HepG2 (cell line): ENCODE data around the gene MTMR1. TPM values are rescaled to one million over a fixed set of nuclear protein-coding genes. Genes with fewer than 3 reads are reported as not detected.

Experiments
- ADNP ChIP-seq: sonication (generic); formaldehyde crosslinking; IDR thresholded peaks from 2 replicates; pipeline ENCODE4 v1.4.0; 2020; ENCODE audit warnings: missing genetic modification reagents
- ARID5B ChIP-seq: IDR thresholded peaks from 2 replicates; pipeline ENCODE4 v1.4.0; 2020; ENCODE audit warnings: mild to moderate bottlenecking, missing genetic modification reagents
- CCAR2 ChIP-seq: fragments of 200-400 bp; formaldehyde crosslinking; optimal IDR thresholded peaks from 2 replicates; pipeline ENCODE3; 2018; ENCODE audit warnings: low read depth, mild to moderate bottlenecking, low read length, moderate library complexity
- CEBPG ChIP-seq: IDR thresholded peaks from 2 replicates; pipeline ENCODE4 v1.6.1; 2016
- ETS1 ChIP-seq: sonication (generic); formaldehyde crosslinking; IDR thresholded peaks from 2 replicates; pipeline ENCODE4 v1.4.0; 2020; ENCODE audit warnings: missing genetic modification reagents
- HMGXB4 ChIP-seq, 2 experiments: sonication (generic) in 1 of 2; formaldehyde crosslinking in 1 of 2; IDR thresholded peaks; 2 replicates each; pipeline versions ENCODE4 v1.4.0 to v1.6.1; 2018 to 2020; ENCODE audit warnings: missing genetic modification reagents in 2 of 2, borderline replicate concordance in 1 of 2, low read depth in 1 of 2, mild to moderate bottlenecking in 1 of 2, missing biosample characterization in 1 of 2
- NR2F2 ChIP-seq: IDR thresholded peaks from 2 replicates; pipeline ENCODE4 v1.6.1; 2012; ENCODE audit warnings: low read depth, inconsistent platforms, borderline replicate concordance
- SOX5 ChIP-seq: IDR thresholded peaks from 2 replicates; pipeline ENCODE4 v1.6.1; 2016; ENCODE audit warnings: borderline replicate concordance
- ZNF160 ChIP-seq: sonication (generic); formaldehyde crosslinking; IDR thresholded peaks from 2 replicates; pipeline ENCODE4 v1.8.0; 2022; ENCODE audit warnings: mild to moderate bottlenecking, inconsistent platforms, missing genetic modification reagents
- ZNF629 ChIP-seq: sonication (generic); formaldehyde crosslinking; conservative IDR thresholded peaks from 2 replicates; pipeline ENCODE4 v1.5.0; 2020; ENCODE audit warnings: missing genetic modification reagents
- ZNF646 ChIP-seq: sonication (generic); formaldehyde crosslinking; IDR thresholded peaks from 2 replicates; pipeline ENCODE4 v1.9.0; 2021; ENCODE audit warnings: mild to moderate bottlenecking, missing genetic modification reagents
- ZNF691 ChIP-seq: sonication (generic); formaldehyde crosslinking; IDR thresholded peaks from 2 replicates; pipeline ENCODE4 v1.4.0; 2020; ENCODE audit warnings: missing genetic modification reagents, low read depth, mild to moderate bottlenecking, borderline replicate concordance
- ZNF713 ChIP-seq: sonication (generic); formaldehyde crosslinking; IDR thresholded peaks from 2 replicates; pipeline ENCODE4 v1.4.0; 2020; ENCODE audit warnings: mild to moderate bottlenecking, missing genetic modification reagents
- polyA plus RNA-seq, 8 experiments: library from polyadenylated mRNA; depleted of rRNA in 3 of 8; stranded (reverse) in 7 of 8; unstranded in 1 of 8; fragments of >200 nt; fragmentation: Illumina TruSeq in 4 of 8; extraction: Trizol in 4 of 8; gene quantifications; 2 replicates each; pipeline versions ENCODE4 v1.2.1 to v1.2.3, GENCODE V29; 2011 to 2016; ENCODE audit warnings: low read depth in 4 of 8, missing spikeins in 1 of 8, mixed read lengths in 1 of 8; ENCODE audit not compliant: insufficient read depth in 1 of 8
- total RNA-seq, 5 experiments: library from RNA; depleted of rRNA; stranded (reverse); fragments of >200 nt; fragmentation: Illumina TruSeq; extraction: Trizol; gene quantifications; 2 replicates each; pipeline ENCODE4 v1.2.3, GENCODE V29; 2016; ENCODE audit warnings: low read depth in 1 of 5

Gene MTMR1
- total and polyA plus RNA-seq, 2 of the 13 experiments (the other 11 are each of a cell fraction or from before 2014, with no cell fraction given): 8.9 to 11.1 TPM

GRCh38 chrX:150693725-150694574 is 754 bp downstream of the MTMR1 start (continued):
- TF ChIP-seq ETS1 (CRISPR knock-in tag): no peak
- no peak for TF ChIP-seq ADNP (CRISPR knock-in tag)
- TF ChIP-seq ZNF691: no peak
- no peak for TF ChIP-seq ZNF160 (CRISPR knock-in tag)
- TF ChIP-seq ZNF646 (CRISPR knock-in tag): no peak
- no peak for TF ChIP-seq SOX5
- no peak for TF ChIP-seq CEBPG (CRISPR knock-in tag)
- TF ChIP-seq CCAR2: no peak
- no peak for TF ChIP-seq ZNF629
- TF ChIP-seq ARID5B: no peak
- no peak for TF ChIP-seq NR2F2
- no peak for TF ChIP-seq ZNF713 (CRISPR knock-in tag)
- no peak for TF ChIP-seq HMGXB4 (CRISPR knock-in tag; IDR thresholded peaks at IDR 0.05; ENCODE audit: borderline replicate concordance in 1 of 2, low read depth in 1 of 2)
